Psoas muscle (tissue), 8 donors: ENCODE measurements around the gene FAM200B. TPM values are rescaled to one million over a fixed set of nuclear protein-coding genes. Genes with fewer than 3 reads are reported as not detected.

Source experiments
- ATAC-seq, 4 donors: fragments of 200-7000 bp; cut with Tn5 transposase; one replicate each; pipeline ENCODE4 v1.9.1; 2020; ENCODE audit warnings: moderate library complexity in 3 of 4, mild to moderate bottlenecking in 2 of 4
- DNase-seq, 2 donors: peaks; one replicate each; pipeline ENCODE4 v3.0.0-alpha.2; 2020
- H3K27ac ChIP-seq: fragments of 200-600 bp; one replicate; pipeline ENCODE4 v1.8.0; 2022
- H3K27me3 ChIP-seq, 3 donors: fragments of 200-600 bp in 1 of 3; one replicate each; pipeline versions ENCODE4 v1.6.1 to v1.8.0; 2013 to 2022; ENCODE audit warnings: low read length in 2 of 3, mild to moderate bottlenecking in 2 of 3, moderate library complexity in 1 of 3; ENCODE audit not compliant: insufficient read depth in 3 of 3
- H3K36me3 ChIP-seq, 2 donors: fragments of 200-600 bp in 1 of 2; one replicate each; pipeline versions ENCODE4 v1.6.1 to v1.8.0; 2013 to 2022; ENCODE audit warnings: low read depth in 1 of 2, mild to moderate bottlenecking in 1 of 2, moderate library complexity in 1 of 2; ENCODE audit not compliant: insufficient read depth in 1 of 2
- H3K4me1 ChIP-seq: fragments of 200-600 bp; one replicate; pipeline ENCODE4 v1.8.0; 2022
- H3K4me3 ChIP-seq: fragments of 200-600 bp; one replicate; pipeline ENCODE4 v1.8.0; 2022; ENCODE audit warnings: mild to moderate bottlenecking
- H3K9me3 ChIP-seq: fragments of 200-600 bp; one replicate; pipeline ENCODE4 v1.8.0; 2022
- CTCF ChIP-seq: fragments of 200-600 bp; IDR thresholded peaks from one replicate; pipeline ENCODE4 v1.8.0; 2022; ENCODE audit warnings: antibody characterized with exemption
- WGBS, 3 donors: extraction: QIAGEN DNeasy Blood & Tissue Kit; methylation state at CpG; one replicate each; pipeline versions ENCODE4 v1.1.6 to v1.1.7; 2013; 5-methylcytosine and 5-hydroxymethylcytosine counted together
- intact Hi-C, 2 donors: fragments of 100-400 bp; cut with DNase I; formaldehyde crosslinking; loops; one replicate each; pipeline versions ENCODE4 v1.11.0 to v1.14.2; 2022
- long read RNA-seq, 2 donors: library from polyadenylated mRNA; unstranded; transcript quantifications; one replicate each; pipeline ENCODE4 v2.0.0, GENCODE V29; 2021
- polyA plus RNA-seq, 3 donors: library from polyadenylated mRNA; stranded (reverse); fragments of 200-250 nt; gene quantifications; one replicate each; pipeline ENCODE4 v1.2.3, GENCODE V29; 2013
- total RNA-seq, 4 donors: library from RNA; stranded (reverse); fragmentation: NEBNext Ultra II Directional in 2 of 4; extraction: Animal tissue kit (Norgen Biotek cat#: 25700) in 2 of 4; gene quantifications; one replicate each; pipeline versions ENCODE4 v1.2.1 to v1.2.4, GENCODE V29; 2021 to 2023
- donor health status: healthy with polysubstance abuse.
- donor health status: DM: no; HTN: no; CAD: no; lungs with moderate emphysema.
- donor health status: Bipolar disorder and iron deficiency.
- donor health status: healthy.
- donor health status: DM: yes; HTN: yes; CAD: no.
- donor health status: DM: no; HTN: no; CAD: no.
- donor health status: DM: no; HTN: no; CAD: no.
- donor health status: DM: yes; HTN: yes; CAD: no.

The FAM200B gene
- total RNA-seq (10 to 100 TPM; 16.3 to 22.7 (median 19.7) TPM), polyA plus RNA-seq (10 to 100 TPM; 19.6 to 44.2 (median 23.4) TPM)
- long read RNA-seq, donor 1, full-length matches to known transcripts, result 5 of 7 reads
- long read RNA-seq, donor 1, partial matches to known transcripts, result 1 of 7 reads
- long read RNA-seq, donor 1, other reads (novel, unspliced or antisense), result 1 of 7 reads
- long read RNA-seq, donor 2, full-length matches to known transcripts, result 4 of 6 reads
- long read RNA-seq, donor 2, partial matches to known transcripts, result 1 of 6 reads
- long read RNA-seq, donor 2, other reads (novel, unspliced or antisense), result 1 of 6 reads

- DNase-seq (peak; percentile 99), ATAC-seq (peak; percentile 98 to 100 (median 99))
- no peaks in the 10 kb centered on the region for H3K27me3 ChIP-seq
- WGBS, 3 donors, result 0% methylated on average over 54 to 56 of the region's 56 CpGs
- intact Hi-C loops, result no loop called here
- peaks cover 6 to 7% of the 10 kb centered on the region in 2 donors for H3K36me3 ChIP-seq
- peaks cover 22% of the 10 kb centered on the region for H3K4me1 ChIP-seq
- H3K27ac ChIP-seq, result peak within 1 kb of the TSS; percentile 68
- peak within 1 kb of the TSS; percentile 71 for H3K4me3 ChIP-seq
- TF ChIP-seq CTCF, result no peak
- no peaks in the 10 kb centered on the region for H3K9me3 ChIP-seq
Measured at GRCh38 chr4:15681372-15682241, at the start of gene FAM200B. Gene FAM200B, plus strand, starts transcription at chr4:15681827. Its CDS starts 5,151 bp downstream, at chr4:15686978.

GRCh38 chr4:15636818-15637217 lies 44.8 kb upstream of the FAM200B start:
- no peak for DNase-seq
- Histone ChIP-seq H3K27me3 (no peaks in the 10 kb centered on the region), H3K4me3 (no peak overlapping the region), H3K36me3 (peaks cover 9 to 99% of the 10 kb centered on the region in 2 donors), H3K27ac (no peak overlapping the region), H3K9me3 (no peaks in the 10 kb centered on the region), H3K4me1 (no peaks in the 10 kb centered on the region)
- intact Hi-C loops, result no loop called here
- no peak for TF ChIP-seq CTCF
- 93 to 98% (median 95%) methylated on average over 1 of the region's 1 CpG for WGBS, 3 donors
- ATAC-seq, result no peak

- no peaks in the 10 kb centered on the region for H3K9me3 ChIP-seq
- peaks cover 9% of the 10 kb centered on the region for H3K4me1 ChIP-seq
- DNase-seq, result no peak
- intact Hi-C loops, result no loop called here
- no peaks in the 10 kb centered on the region for H3K27me3 ChIP-seq
- 93 to 95% (median 93%) methylated on average over 6 of the region's 6 CpGs for WGBS, 3 donors
- no peak overlapping the region for H3K4me3 ChIP-seq
- peaks cover 9 to 83% of the 10 kb centered on the region in 2 donors for H3K36me3 ChIP-seq
- no peak overlapping the region for H3K27ac ChIP-seq
- ATAC-seq, result no peak
- no peak for TF ChIP-seq CTCF
Measured at GRCh38 chr4:15638418-15638817, 43.2 kb upstream of the FAM200B start.

GRCh38 chr4:15648600-15648999 lies 33.0 kb upstream of the FAM200B start:
- intact Hi-C loops, result no loop called here
- TF ChIP-seq CTCF, result no peak
- Histone ChIP-seq H3K4me3 (no peak overlapping the region), H3K36me3 (no peaks in the 10 kb centered on the region), H3K27me3 (no peaks in the 10 kb centered on the region), H3K27ac (no peak overlapping the region), H3K9me3 (no peaks in the 10 kb centered on the region), H3K4me1 (peaks cover 64% of the 10 kb centered on the region)
- DNase-seq (no peak), ATAC-seq (no peak)
- WGBS, 3 donors, result 64 to 78% (median 65%) methylated on average over 2 of the region's 2 CpGs
